Brain pericyte (primary cell): ENCODE results near the gene MICOS13.

Experiments used
- DNase-seq: peaks from one replicate; pipeline ENCODE4 v3.0.0-alpha.2; 2012; ENCODE audit warnings: low read depth, low spot score

Gene MICOS13

GRCh38 chr19:5628919-5629481, 51.3 kb downstream of the MICOS13 start:
- DNase-seq, result no peak

GRCh38 chr19:5628461-5628860, 51.9 kb downstream of the MICOS13 start:
- DNase-seq, result no peak
